K562 (cell line): ENCODE results near the gene AKAIN1. TPM values are rescaled to one million over a fixed set of nuclear protein-coding genes. Genes with fewer than 3 reads are reported as not detected.

Source experiments
- ATAC-seq: fragments of 200-7000 bp; cut with Tn5 transposase; 3 replicates; pipeline ENCODE4 v1.9.1; 2020; ENCODE audit warnings: moderate library complexity
- BruUV-seq: library from RNA; stranded (reverse); fragments of 400-500 nt; replicated peaks from 2 replicates; lab custom pipeline; 2021; lab: Mats Ljungman, UMichigan
- CTCF ChIA-PET: fragments of 300-600 bp; formaldehyde crosslinking; extraction: SDS; loops from one replicate; lab custom pipeline; 2021; ENCODE audit warnings: low intra/inter-chr PET ratio; lab: Yijun Ruan, JAX
- POLR2A ChIA-PET: fragments of 300-600, 350-650 bp; sonication (Branson Sonifier 250); formaldehyde crosslinking; extraction: SDS; loops from one replicate; lab custom pipeline; 2021; ENCODE audit warnings: antibody characterized with exemption, inconsistent platforms; lab: Yijun Ruan, JAX
- DNase-seq, 4 experiments: peaks; one replicate each; pipeline versions ENCODE4 v3.0.0 to v3.0.0-alpha.2; 2011 to 2018; ENCODE audit warnings: low spot score in 3 of 4, mixed read lengths in 3 of 4; ENCODE audit errors: extremely low read depth in 1 of 4
- FAIRE-seq: peaks from 2 replicates; lab custom pipeline; 2011; peaks lifted over from hg19 to GRCh38; lab: Jason Lieb, UNC
- H2AFZ ChIP-seq: 2 replicates; pipeline ENCODE4 v1.6.0; 2011; ENCODE audit warnings: low read depth, low read length, control low read depth, inconsistent platforms
- H3K27ac ChIP-seq: fragments of 200-600 bp; 3 replicates; pipeline ENCODE4 v1.8.0; 2011; ENCODE audit warnings: low read depth, mild to moderate bottlenecking, control low read depth, inconsistent platforms, low read length, moderate library complexity, mixed read lengths; ENCODE audit errors: extremely low read depth
- H3K27me3 ChIP-seq, 2 experiments: fragments of 300-600 bp in 1 of 2; 2 replicates in 1 of 2; 3 replicates in 1 of 2; pipeline versions ENCODE4 v1.6.0 to v1.8.0; 2011; ENCODE audit warnings: inconsistent platforms in 2 of 2, low read length in 2 of 2, mild to moderate bottlenecking in 1 of 2, mixed read lengths in 1 of 2, moderate library complexity in 1 of 2; ENCODE audit not compliant: control insufficient read depth in 2 of 2, insufficient read depth in 2 of 2
- H3K36me3 ChIP-seq: fragments of 300-600 bp; 3 replicates; pipeline ENCODE4 v1.8.0; 2011; ENCODE audit warnings: mild to moderate bottlenecking, low read length, inconsistent platforms; ENCODE audit not compliant: control insufficient read depth, insufficient read depth
- H3K4me1 ChIP-seq, 2 experiments: fragments of 200-600 bp in 1 of 2; replicated peaks in 1 of 2; 2 replicates in 1 of 2; 3 replicates in 1 of 2; pipeline versions ENCODE4 v1.5.1 to v1.8.0; 2011; ENCODE audit warnings: inconsistent platforms in 2 of 2, low read length in 2 of 2, mild to moderate bottlenecking in 1 of 2, mixed read lengths in 1 of 2, moderate library complexity in 1 of 2; ENCODE audit not compliant: control insufficient read depth in 2 of 2, insufficient read depth in 2 of 2
- H3K4me2 ChIP-seq: 2 replicates; pipeline ENCODE4 v1.6.1; 2011; ENCODE audit warnings: low read length, control low read depth, inconsistent platforms, mixed read lengths; ENCODE audit not compliant: insufficient read depth
- H3K4me3 ChIP-seq: fragments of 200-600 bp; sonication (generic), shearing (Covaris generic); 2 replicates; pipeline ENCODE4 v1.5.1; 2016; ENCODE audit warnings: control low read depth, inconsistent platforms
- H3K79me2 ChIP-seq: fragments of 200-600 bp; 3 replicates; pipeline ENCODE4 v1.8.0; 2011; ENCODE audit warnings: low read length, inconsistent platforms; ENCODE audit not compliant: control insufficient read depth, insufficient read depth
- H3K9ac ChIP-seq, 2 experiments: 2 replicates each; pipeline versions ENCODE4 v1.6.0 to v1.6.1; 2011; ENCODE audit warnings: low read depth in 2 of 2, low read length in 2 of 2, control low read depth in 1 of 2, inconsistent platforms in 1 of 2, mild to moderate bottlenecking in 1 of 2, mixed read lengths in 1 of 2; ENCODE audit not compliant: insufficient read depth in 1 of 2
- H3K9me1 ChIP-seq: one replicate; pipeline ENCODE4 v1.6.0; 2011; ENCODE audit warnings: inconsistent platforms, mild to moderate bottlenecking, low read length, moderate library complexity; ENCODE audit not compliant: control insufficient read depth, insufficient read depth
- H3K9me3 ChIP-seq: replicated peaks from 2 replicates; pipeline ENCODE4 v1.5.1; 2011; ENCODE audit warnings: low read depth, low read length, inconsistent platforms; ENCODE audit not compliant: control insufficient read depth, insufficient read depth
- H4K20me1 ChIP-seq: replicated peaks from 2 replicates; pipeline ENCODE4 v1.6.1; 2011; ENCODE audit warnings: low read length, inconsistent platforms, mixed read lengths; ENCODE audit not compliant: control insufficient read depth, insufficient read depth
- BRF2 ChIP-seq: IDR thresholded peaks from 3 replicates; pipeline ENCODE4 v1.6.1; 2011; ENCODE audit warnings: borderline replicate concordance, mild to moderate bottlenecking; ENCODE audit not compliant: insufficient read length, insufficient read depth
- CXXC5 ChIP-seq: fragments of 250-450 bp; sonication (Bioruptor Pico); IDR thresholded peaks from 2 replicates; pipeline ENCODE4 v1.8.0; 2022; ENCODE audit warnings: inconsistent platforms, mild to moderate bottlenecking, moderate library complexity
- DDX20 ChIP-seq: fragments of 450-650 bp; IDR thresholded peaks from 2 replicates; pipeline ENCODE4 v1.6.1; 2016; ENCODE audit warnings: missing genetic modification characterization, low read depth, mild to moderate bottlenecking, missing compliant biosample characterization, moderate library complexity
- GTF2E2 ChIP-seq: fragments of 200-800 bp; sonication (Bioruptor generic); IDR thresholded peaks from 2 replicates; pipeline ENCODE4 v1.6.1; 2016; ENCODE audit warnings: missing genetic modification characterization, missing compliant biosample characterization
- HOXB6 ChIP-seq: fragments of 250-450 bp; sonication (Bioruptor Pico); IDR thresholded peaks from 2 replicates; pipeline ENCODE4 v1.5.1; 2022; ENCODE audit warnings: mild to moderate bottlenecking, borderline replicate concordance
- KLF6 ChIP-seq: fragments of 250-450 bp; sonication (Bioruptor Pico); IDR thresholded peaks from 2 replicates; pipeline ENCODE4 v1.4.0; 2020; ENCODE audit warnings: mild to moderate bottlenecking, moderate library complexity, borderline replicate concordance
- OTX1 ChIP-seq: fragments of 450-650 bp; formaldehyde crosslinking; IDR thresholded peaks from 2 replicates; pipeline ENCODE4 v1.4.0; 2022; ENCODE audit warnings: mild to moderate bottlenecking
- PPARD ChIP-seq: fragments of 250-450 bp; sonication (Bioruptor Pico); IDR thresholded peaks from 2 replicates; pipeline ENCODE4 v1.8.0; 2022; ENCODE audit warnings: inconsistent platforms, mild to moderate bottlenecking, moderate library complexity
- WGBS: fragments of 100-300 bp; shearing (Covaris generic); methylation state at CpG from one replicate; pipeline ENCODE4 v1.1.6; 2016; ENCODE audit warnings: low coverage, mixed read lengths; ENCODE audit not compliant: insufficient coverage; ENCODE audit errors: missing lambda C conversion rate; 5-methylcytosine and 5-hydroxymethylcytosine counted together
- in situ Hi-C: fragments of 300-500 bp; cut with MboI; formaldehyde crosslinking; loops from 4 replicates; pipeline ENCODE4 v1.15.0; 2018; ENCODE audit warnings: inconsistent platforms, mixed read lengths
- intact Hi-C: fragments of 100-400 bp; cut with micrococcal nuclease; formaldehyde crosslinking; loops from 2 replicates; pipeline ENCODE4 v1.14.2; 2022
- polyA plus RNA-seq, 8 experiments: library from polyadenylated mRNA; depleted of rRNA in 4 of 8; stranded (reverse) in 5 of 8; unstranded in 3 of 8; fragments of >200 nt; fragmentation: Nextera tagmentation in 2 of 8; fragmentation: Illumina TruSeq in 1 of 8; extraction: Ambion mirVana in 2 of 8; extraction: Trizol in 1 of 8; gene quantifications; 2 replicates each; pipeline versions ENCODE4 v1.2.1 to v1.2.3, GENCODE V29; 2011 to 2014; ENCODE audit warnings: inconsistent platforms in 1 of 8, missing spikeins in 1 of 8
- total RNA-seq, 7 experiments: library from RNA; depleted of rRNA in 6 of 7; stranded (reverse); fragments of >200 nt in 6 of 7; fragmentation: Illumina TruSeq in 2 of 7; extraction: Trizol in 2 of 7; gene quantifications; 2 replicates each; pipeline versions ENCODE4 v1.2.1 to v1.2.3, GENCODE V29; 2011 to 2021; ENCODE audit warnings: low replicate concordance in 1 of 7
- TF ChIP-seq, protein P1 (sequence below): fragments of 450-650 bp; conservative IDR thresholded peaks from 2 replicates; pipeline ENCODE4 v1.6.1; 2016; ENCODE audit warnings: missing genetic modification characterization, low read depth, mild to moderate bottlenecking, missing compliant biosample characterization, moderate library complexity
- TF ChIP-seq, protein P2 (sequence below), 3 experiments: fragments of 200-800 bp in 1 of 3; fragments of 250-450 bp in 1 of 3; fragments of 450-650 bp in 1 of 3; sonication (Bioruptor Pico) in 1 of 3; sonication (Bioruptor generic) in 1 of 3; formaldehyde crosslinking in 1 of 3; IDR thresholded peaks; 2 replicates each; pipeline versions ENCODE4 v1.6.1 to v1.8.0; 2016 to 2022; ENCODE audit warnings: mild to moderate bottlenecking in 2 of 3, missing genetic modification characterization in 2 of 3, missing compliant biosample characterization in 1 of 3, moderate library complexity in 1 of 3
- TF ChIP-seq, protein P3 (sequence below): IDR thresholded peaks from 2 replicates; pipeline ENCODE4 v1.6.1; 2014; ENCODE audit warnings: antibody characterized with exemption
- TF ChIP-seq, protein P4 (sequence below): sonication (generic); formaldehyde crosslinking; IDR thresholded peaks from 2 replicates; pipeline ENCODE4 v1.8.0; 2022; ENCODE audit warnings: missing genetic modification reagents, mild to moderate bottlenecking, moderate library complexity, borderline replicate concordance

Gene AKAIN1
- total and polyA plus RNA-seq, 9 of the 15 experiments (the other 6 are each of a cell fraction or from before 2014, with no cell fraction given) = not detected

DNA sequence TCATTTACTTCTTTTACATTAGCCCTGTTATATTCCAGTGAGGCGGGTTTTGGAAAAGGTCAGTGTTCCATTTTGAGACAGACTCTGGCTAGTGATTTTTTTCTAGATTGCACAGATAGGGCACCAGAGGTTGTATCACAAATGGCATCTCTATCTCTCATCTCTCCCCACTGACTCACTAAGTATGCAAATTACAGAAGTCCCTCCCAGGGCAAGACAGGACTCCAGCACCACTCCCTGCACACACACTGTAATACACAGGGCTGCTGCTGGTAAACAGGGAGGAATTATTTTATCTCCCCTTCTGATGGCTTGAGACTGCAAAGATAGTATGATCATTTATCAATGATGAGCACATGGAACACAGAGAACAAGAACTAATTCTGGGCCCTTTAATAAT lies 46.2 kb downstream of the AKAIN1 start:
- Histone ChIP-seq H3K4me2 (no peak overlapping the region), H3K36me3 (no peaks in the 10 kb centered on the region), H4K20me1 (no peaks in the 10 kb centered on the region), H3K27me3 (no peaks in the 10 kb centered on the region), H3K9ac (no peak overlapping the region), H3K9me1 (no peaks in the 10 kb centered on the region), H3K27ac (no peak overlapping the region), H3K4me3 (no peak overlapping the region), H3K4me1 (no peaks in the 10 kb centered on the region; a peak in 1 of 5 replicates), H2AFZ (no peak overlapping the region), H3K79me2 (no peaks in the 10 kb centered on the region), H3K9me3 (no peaks in the 10 kb centered on the region; the same call in 1 of the 2 replicates)
- DNase-seq (no peak), ATAC-seq (no peak), FAIRE-seq (no peak)
- CTCF ChIA-PET = no interaction called here
- 0% methylated on average over 1 of the region's 1 CpG for WGBS
- no TSS peak for BruUV-seq
- intact Hi-C loops (no loop called here), in situ Hi-C loops (no loop called here)
- POLR2A ChIA-PET = no interaction called here
- no peak for TF ChIP-seq HOXB6 (CRISPR knock-in tag)
- TF ChIP-seq, protein P1, sequence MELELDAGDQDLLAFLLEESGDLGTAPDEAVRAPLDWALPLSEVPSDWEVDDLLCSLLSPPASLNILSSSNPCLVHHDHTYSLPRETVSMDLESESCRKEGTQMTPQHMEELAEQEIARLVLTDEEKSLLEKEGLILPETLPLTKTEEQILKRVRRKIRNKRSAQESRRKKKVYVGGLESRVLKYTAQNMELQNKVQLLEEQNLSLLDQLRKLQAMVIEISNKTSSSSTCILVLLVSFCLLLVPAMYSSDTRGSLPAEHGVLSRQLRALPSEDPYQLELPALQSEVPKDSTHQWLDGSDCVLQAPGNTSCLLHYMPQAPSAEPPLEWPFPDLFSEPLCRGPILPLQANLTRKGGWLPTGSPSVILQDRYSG (tag) = no peak
- TF ChIP-seq KLF6 (CRISPR knock-in tag) = no peak
- no peak for TF ChIP-seq PPARD (CRISPR knock-in tag)
- TF ChIP-seq BRF2 = no peak
- no peak for TF ChIP-seq CXXC5 (CRISPR knock-in tag)
- TF ChIP-seq OTX1 (CRISPR knock-in tag) = no peak
- no peak for TF ChIP-seq DDX20 (tag)
- TF ChIP-seq, protein P2, sequence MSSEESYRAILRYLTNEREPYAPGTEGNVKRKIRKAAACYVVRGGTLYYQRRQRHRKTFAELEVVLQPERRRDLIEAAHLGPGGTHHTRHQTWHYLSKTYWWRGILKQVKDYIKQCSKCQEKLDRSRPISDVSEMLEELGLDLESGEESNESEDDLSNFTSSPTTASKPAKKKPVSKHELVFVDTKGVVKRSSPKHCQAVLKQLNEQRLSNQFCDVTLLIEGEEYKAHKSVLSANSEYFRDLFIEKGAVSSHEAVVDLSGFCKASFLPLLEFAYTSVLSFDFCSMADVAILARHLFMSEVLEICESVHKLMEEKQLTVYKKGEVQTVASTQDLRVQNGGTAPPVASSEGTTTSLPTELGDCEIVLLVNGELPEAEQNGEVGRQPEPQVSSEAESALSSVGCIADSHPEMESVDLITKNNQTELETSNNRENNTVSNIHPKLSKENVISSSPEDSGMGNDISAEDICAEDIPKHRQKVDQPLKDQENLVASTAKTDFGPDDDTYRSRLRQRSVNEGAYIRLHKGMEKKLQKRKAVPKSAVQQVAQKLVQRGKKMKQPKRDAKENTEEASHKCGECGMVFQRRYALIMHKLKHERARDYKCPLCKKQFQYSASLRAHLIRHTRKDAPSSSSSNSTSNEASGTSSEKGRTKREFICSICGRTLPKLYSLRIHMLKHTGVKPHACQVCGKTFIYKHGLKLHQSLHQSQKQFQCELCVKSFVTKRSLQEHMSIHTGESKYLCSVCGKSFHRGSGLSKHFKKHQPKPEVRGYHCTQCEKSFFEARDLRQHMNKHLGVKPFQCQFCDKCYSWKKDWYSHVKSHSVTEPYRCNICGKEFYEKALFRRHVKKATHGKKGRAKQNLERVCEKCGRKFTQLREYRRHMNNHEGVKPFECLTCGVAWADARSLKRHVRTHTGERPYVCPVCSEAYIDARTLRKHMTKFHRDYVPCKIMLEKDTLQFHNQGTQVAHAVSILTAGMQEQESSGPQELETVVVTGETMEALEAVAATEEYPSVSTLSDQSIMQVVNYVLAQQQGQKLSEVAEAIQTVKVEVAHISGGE (CRISPR knock-in tag; IDR thresholded peaks at IDR 0.05) = no peak
- no peak for TF ChIP-seq GTF2E2
- TF ChIP-seq, protein P3, sequence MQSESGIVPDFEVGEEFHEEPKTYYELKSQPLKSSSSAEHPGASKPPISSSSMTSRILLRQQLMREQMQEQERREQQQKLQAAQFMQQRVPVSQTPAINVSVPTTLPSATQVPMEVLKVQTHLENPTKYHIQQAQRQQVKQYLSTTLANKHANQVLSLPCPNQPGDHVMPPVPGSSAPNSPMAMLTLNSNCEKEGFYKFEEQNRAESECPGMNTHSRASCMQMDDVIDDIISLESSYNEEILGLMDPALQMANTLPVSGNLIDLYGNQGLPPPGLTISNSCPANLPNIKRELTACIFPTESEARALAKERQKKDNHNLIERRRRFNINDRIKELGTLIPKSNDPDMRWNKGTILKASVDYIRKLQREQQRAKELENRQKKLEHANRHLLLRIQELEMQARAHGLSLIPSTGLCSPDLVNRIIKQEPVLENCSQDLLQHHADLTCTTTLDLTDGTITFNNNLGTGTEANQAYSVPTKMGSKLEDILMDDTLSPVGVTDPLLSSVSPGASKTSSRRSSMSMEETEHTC = no peak
- TF ChIP-seq, protein P4, sequence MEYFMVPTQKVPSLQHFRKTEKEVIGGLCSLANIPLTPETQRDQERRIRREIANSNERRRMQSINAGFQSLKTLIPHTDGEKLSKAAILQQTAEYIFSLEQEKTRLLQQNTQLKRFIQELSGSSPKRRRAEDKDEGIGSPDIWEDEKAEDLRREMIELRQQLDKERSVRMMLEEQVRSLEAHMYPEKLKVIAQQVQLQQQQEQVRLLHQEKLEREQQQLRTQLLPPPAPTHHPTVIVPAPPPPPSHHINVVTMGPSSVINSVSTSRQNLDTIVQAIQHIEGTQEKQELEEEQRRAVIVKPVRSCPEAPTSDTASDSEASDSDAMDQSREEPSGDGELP (CRISPR knock-in tag) = no peak
